Embryonic facial prominence (tissue), 1 donor: Measurements from ENCODE around the gene RANGAP1.

Experiments used
- DNase-seq: peaks from one replicate; pipeline ENCODE4 v3.0.0-alpha.2; 2016; ENCODE audit errors: extremely low spot score

RANGAP1 gene

DNA sequence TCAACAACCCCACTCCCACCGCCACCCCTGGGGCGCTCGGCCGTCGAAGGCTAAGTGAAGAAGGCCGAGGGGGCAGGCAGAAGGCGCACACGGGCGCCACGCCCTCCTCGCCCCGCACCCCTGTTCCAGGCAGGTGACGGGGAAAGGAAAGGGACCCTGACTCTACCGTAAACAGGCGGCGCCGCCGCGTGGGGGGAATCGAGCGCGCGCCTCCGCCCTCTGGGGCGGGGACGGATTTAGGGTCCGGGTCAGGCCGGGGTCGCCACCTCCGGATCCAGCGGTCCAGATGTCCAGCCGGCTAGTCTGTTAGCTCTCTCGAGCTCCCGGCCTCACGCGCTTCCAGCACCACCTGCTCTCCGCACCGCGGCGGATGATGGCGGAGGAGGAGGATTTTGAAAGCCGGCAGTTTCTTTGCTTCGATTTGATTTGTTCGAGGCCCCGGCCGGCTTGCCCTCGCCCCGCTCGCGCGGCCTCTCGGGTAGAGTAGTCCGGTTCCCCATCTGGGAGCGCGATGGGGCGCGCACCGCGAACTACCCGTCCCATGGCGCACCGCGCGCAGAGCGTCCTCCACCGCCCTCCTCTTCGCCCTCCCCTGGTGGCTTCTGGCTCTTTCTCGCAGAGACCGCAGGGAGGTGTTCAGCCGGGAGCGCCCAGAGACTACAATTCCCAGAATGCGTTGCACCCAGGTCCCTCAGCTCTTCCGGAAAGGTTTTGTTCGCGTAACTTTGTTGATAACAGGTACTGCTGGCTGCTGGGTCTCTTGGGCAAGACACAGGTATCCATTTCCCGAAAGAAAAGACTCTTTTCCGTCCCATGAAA lies at the start of gene RANGAP1:
RANGAP1 (minus strand) TSS at position 368 of the 819 bp plus-strand sequence. CDS start 5,143 bp downstream, outside the sequence.
- DNase-seq = peak; percentile 97

- DNase-seq = no peak
Measured at GRCh38 chr22:41334951-41335635, 49.1 kb upstream of the RANGAP1 start.

DNA sequence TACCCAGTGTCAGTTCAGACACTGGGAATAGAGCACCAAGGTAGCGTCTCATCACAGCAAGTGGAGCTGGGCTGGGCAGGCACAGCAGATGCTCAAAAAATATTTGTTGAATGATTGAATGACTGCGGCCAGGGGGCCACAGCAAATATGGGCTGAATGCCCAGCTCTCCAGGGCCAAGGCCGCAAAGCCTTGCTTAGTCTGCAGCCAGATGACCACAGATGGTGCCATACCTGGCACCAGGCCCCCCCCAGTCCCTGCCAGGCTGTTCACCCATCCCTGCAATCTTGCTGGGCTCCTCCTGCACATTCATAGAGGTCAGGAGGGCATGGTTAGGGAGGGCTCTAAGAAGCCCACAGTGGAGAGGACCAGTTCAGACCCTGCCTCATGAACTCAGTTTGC lies 48.2 kb upstream of the RANGAP1 start:
- DNase-seq = no peak

DNA sequence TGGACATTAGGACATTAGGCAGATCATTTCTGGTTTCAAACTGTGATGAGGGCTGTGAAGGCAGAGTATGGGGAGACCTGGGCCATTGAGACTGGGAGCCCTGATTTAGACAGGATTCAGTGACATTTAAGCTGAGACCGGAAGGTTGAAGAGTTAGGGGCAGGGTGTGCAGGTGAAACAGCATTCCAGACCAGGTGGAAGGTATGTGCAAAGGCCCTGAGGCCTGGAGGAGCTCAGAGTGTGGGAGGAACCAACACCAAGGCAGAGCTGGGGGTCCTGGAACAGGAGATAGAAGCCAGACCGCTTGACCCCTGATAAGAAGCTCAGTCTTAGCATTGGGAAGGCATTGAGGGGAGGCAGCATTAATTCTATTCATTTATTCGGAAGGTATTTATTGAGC lies 47.8 kb upstream of the RANGAP1 start:
- no peak for DNase-seq

- no peak for DNase-seq
Measured at GRCh38 chr22:41332217-41332939, 46.4 kb upstream of the RANGAP1 start.

GRCh38 chr22:41330169-41330568 lies 44.2 kb upstream of the RANGAP1 start:
- no peak for DNase-seq

DNA sequence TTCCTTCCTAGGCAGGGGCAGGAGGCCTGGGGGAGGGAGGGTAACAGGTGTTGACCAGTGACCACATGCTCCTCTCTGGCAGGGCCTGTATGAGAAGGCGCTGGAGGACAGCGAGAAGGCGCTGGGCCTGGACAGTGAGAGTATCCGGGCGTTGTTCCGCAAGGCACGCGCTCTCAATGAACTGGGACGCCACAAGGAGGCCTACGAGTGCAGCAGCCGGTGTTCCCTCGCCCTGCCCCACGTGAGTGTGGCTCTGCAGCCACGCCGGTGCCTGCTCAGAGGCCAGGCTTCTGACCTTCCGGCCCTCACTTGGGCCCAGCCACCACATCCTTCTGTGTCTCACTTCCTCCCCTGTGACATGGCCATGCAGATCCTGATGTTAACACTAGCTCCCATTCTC lies 41.1 kb upstream of the RANGAP1 start:
- DNase-seq = no peak

DNA sequence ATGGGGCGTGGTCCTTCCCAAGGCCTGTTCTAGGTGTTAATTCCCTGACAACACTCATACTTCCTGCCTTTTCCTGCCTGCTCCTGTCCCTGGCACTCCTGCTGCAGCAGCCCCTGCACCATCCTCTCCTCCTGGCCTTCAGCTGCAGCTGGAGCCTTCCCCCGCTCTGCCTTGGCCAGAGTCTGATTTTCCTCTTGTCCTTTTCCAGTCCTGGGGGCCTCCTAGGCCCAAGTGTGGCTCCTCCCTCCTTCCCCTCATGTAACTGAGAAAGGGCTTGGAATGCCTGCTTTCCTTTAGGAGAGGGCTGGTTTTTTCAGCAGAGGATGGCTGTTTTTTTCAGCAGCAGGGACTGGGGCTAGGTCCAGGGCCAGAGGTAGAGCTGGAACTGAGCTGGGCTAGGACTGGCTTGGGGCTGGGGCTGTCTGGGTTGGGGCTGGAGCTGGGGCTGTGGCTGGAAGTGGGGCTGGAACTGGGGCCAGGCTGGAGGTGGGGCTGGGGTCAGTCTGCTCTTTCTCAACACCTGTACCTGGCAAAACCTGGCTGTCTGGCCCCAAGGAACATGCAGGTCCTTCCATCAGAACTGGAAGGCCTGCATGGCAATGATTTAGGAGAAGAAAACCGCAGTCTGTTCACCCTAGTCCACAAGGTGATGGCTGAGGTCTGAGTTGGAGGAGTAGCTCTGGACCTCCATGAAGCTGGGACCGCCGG lies 39.0 kb upstream of the RANGAP1 start:
- DNase-seq = no peak

DNA sequence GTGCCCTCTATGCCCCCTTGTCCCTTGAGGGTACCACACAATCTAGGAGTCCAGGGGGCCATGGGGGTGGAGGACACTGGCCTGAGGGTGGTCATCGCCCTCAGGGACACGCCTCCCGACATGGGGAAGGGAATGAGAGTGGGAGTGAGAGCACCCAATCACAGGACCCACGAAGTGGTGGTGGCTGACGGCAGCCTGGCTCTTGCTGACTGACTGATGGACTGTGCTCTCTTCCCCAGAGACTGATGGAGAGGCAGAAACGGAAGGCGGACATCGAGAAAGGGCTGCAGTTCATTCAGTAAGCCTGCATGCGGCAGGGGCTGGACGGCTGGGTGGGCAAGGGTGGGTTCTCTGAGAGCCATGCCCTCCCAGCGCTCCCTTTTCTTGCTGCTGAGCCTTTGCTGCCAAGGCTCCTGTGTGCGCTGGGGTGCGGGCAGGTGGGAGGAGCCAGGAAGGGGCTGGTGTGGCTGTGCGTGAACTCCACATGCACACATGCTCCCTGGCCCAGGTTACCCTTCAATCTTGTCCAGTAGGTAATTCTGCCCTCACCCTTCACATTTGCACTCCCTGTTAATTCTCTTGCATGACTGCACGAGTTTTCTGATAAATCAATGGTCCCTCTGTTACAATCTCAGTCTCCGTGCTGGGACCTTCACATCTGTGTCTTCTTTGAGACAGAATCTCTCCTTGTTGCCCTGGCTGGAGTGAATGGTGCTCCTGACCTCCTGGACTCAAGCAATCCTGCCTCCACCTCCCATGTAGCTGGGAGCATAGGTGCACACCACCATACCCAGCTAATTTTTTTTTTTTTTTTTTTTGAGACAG lies 34.6 kb upstream of the RANGAP1 start:
- DNase-seq = no peak

GRCh38 chr22:41315586-41315985 lies 29.6 kb upstream of the RANGAP1 start:
- DNase-seq = no peak

DNA sequence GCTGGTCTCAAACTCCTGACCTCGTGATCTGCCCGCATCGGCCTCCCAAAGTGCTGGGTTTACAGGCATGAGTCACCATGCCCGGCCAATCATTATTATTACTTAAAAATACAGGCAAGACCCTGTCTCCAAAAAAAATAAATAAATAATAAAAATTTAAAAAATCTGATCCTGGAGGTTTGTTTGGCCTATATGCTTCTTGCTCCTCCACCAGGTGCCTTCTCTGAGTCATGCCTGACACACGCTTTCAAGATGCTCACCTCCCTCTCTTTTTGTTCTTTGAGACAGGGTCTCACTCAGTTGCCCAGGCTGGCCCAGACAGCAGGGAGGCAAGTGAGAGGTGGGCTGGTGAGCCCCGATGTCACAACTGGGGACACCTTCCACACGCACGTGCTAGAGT lies 28.8 kb upstream of the RANGAP1 start:
- no peak for DNase-seq

DNA sequence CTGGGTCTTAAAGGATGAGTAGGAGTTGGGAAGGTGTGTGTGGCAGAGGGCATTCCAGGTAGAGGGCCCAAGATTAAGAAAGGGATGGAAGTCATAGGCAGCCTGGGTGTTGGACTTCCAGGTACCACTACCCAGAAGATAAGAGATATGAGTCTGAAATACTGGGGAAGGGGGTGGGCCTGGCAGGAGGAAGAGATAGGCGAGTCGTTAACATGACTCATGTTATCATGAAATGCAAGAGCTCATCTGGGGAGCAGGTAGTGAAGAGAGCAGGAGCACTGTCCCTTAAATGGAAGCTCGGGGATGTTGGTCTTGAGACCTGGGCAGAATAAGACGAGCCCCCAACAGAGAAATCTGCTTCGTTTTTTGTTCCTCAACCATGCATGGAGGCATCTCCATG lies 25.5 kb upstream of the RANGAP1 start:
- no peak for DNase-seq

GRCh38 chr22:41310336-41310735 lies 24.3 kb upstream of the RANGAP1 start:
- DNase-seq = no peak

DNA sequence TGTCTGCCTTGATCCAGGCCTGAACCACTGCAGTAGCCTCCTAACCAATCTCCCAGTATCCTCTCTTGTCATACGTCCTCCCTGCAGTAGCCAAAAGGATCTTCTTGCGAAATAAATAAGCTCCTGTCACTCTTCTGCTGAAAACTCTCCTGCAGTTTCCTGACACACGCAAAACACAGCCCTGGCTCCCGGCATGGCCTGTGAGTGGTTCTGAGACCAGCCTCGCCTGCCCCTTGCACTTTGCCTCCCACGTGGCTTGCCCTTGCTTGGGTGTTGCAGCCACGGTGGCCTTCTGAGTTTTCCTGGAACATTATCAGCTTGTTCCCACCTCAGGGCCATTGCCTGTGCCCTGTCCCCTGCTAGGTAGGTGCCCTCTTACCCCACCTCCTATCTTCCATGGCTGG lies 22.6 kb upstream of the RANGAP1 start:
- DNase-seq = no peak

- no peak for DNase-seq
Measured at GRCh38 chr22:41308054-41308453, 22.1 kb upstream of the RANGAP1 start.

DNA sequence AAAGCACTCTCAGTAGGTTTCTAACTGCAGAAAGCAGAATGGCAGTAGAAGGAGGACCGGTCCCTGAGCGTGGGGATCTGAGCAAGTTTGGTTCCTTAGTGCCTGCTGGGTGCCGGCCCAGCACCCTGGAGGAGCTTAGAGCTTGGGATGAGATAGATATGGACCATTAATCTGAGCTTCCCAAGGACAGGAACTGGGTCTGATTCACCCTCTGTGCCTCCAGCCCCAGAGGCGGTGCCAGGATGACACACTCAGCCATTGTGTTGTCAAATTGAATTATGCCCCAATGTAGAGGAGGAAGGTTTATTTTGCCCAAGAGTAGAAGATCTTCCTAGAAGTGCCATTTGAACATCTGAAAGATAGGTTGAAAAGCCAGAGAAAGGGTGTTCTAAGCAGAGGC lies 19.7 kb upstream of the RANGAP1 start:
- DNase-seq = no peak

- no peak for DNase-seq
Measured at GRCh38 chr22:41302811-41303210, 16.8 kb upstream of the RANGAP1 start.

GRCh38 chr22:41302021-41302767 lies 16.2 kb upstream of the RANGAP1 start:
- DNase-seq = no peak

DNA sequence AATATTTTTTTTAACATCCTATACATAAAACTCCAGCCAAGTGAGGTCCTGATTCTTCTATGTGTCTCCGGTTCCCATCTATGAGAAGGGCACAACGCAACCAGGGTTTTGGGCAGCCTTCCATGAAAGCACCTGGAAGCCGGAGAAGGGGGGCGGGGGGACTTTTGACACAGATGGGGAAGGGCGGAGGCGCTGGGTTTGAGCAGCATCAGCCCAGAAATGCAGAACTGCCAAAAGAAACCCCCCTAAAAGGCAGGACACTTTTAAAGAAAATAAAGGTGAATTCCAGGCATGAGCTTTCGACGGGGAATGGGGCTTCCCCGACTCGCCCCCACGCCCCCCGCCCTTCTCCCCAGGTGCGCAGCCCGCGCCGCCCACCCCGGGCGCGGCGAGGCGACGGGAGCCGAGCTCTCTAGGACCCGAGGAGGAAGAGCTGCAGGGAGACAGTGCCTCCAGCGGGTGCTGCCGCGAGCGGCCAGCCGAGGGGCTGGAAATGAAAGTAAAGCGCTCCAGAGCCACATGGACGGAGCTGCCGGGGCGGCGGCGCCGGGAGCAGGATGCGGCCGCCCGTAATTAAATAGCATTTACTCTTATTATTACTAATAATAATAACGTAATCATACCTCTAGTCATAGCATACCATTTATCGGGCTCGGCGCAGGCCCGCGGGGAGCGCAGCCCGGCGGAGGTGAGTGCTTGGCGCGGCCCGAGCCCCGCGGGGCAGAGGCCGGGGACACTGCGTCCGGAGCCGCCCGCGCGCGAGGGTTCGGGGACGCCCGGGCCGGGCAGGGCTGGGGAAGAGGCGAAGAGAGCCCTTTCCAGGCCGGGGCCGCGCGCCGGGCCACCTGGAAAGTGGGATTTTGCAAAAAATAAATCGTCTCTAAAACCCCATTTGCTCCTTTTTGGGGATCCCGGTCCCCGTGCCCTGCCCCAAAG lies 15.4 kb upstream of the RANGAP1 start, which contains the start of gene ZC3H7B:
ZC3H7B (plus strand) TSS at position 441 of the 936 bp plus-strand sequence. CDS start 19,136 bp downstream, outside the sequence.
- DNase-seq = peak; percentile 71
